GM18499 (cell line): ENCODE measurements around the gene SSRP1.
A peak's percentile ranks its signal among the peaks of the same experiment; 100 is the strongest.

ENCODE experiments used
- ATAC-seq: cut with Tn5 transposase; IDR thresholded peaks from one replicate; pipeline ENCODE4 v1.9.1; 2021; ENCODE audit warnings: moderate number of reproducible peaks; ENCODE audit not compliant: insufficient read depth, unreplicated experiment

SSRP1 gene

DNA sequence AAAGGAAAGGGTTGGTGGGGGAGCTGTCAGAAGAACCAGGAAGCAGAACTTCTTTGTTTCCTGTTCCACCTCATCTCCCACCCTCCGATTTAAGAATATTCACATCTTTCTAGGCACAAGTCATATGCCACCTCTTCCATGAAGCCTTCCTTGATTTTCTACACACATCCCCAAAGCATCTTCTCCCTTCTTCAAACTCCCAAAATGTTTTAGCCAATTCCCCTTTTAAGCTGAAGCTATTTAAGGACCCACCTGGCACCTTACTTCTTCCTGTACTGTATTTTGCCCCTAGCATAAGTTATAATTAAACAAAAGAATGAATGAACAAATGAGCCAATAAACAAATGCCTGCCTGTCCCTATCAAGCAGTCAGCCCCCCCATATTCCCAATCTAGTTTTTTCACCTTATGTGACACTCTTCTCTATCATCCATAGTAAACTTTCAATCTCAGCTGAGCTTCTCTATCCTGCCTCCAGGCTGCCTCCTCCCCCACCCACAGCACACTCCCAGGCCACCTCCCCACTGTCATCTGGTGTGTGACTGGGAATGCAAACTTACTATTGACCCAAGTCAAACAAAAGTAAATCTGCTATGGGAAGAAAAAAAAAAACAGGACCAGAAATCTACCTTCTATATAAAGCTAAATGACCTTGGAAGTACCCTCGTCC is 14.8 kb downstream of the SSRP1 start:
- no peak for ATAC-seq

- no peak for ATAC-seq
Measured at GRCh38 chr11:57320067-57320718, 15.5 kb downstream of the SSRP1 start.

DNA sequence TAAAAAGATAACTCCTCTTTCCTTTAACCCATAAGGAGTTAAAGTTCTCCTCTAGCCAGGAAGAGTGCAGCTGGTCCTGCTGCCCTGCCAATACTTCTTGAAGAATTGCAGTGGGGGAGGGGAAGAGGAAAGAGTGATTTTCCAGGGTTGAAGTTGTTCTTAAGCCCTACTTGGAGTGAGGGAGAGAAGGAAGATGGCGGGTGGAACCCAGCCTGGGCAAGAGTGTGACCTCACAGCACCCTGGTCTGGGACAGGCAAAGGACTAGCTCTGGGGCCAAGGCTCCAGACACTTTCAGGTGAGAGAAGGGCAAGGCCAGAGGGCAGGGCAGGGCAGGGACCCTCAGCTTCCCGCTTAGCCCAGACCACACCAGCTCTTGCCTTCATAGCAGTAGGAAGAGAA is 17.5 kb downstream of the SSRP1 start:
- ATAC-seq = no peak

DNA sequence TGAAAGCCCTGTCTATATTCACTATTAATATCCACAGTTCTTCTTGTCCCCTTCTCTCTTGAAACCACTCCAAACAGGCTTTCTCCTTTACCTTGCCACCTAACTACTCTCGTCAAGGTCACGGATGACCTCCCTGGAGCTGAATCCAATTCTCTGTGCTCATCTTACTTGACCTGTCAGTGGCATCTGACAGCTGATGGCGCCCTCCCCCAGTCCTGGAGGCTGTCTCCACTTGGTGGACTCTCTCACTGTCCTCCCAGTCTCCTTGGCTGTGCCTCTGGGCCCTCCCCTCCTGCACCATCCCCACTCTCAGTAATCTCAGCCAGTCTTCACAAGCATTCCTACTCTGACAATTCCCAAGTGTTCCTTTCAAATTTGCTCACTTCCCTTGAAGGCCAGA is 19.7 kb downstream of the SSRP1 start:
- ATAC-seq = no peak

DNA sequence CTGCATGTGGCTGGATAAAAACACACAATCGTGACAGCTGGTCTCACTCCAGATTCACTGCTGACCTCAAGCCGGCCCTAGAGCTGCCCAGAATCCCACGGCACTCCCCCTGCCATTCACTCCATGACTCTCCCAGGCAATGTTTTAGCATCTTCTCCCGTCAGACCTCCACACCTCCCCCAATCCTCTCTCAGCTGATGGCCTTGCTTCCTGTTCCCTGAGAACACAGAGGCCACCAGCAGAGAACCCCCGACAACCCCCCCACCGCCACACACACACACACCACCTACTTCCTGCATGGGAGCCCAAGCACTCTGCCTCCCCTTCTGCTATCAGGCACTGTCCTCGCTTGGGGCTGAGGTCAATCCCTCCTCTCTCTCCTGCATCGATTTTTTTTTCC is 20.2 kb downstream of the SSRP1 start:
- ATAC-seq = no peak

GRCh38 chr11:57314221-57314973 is 21.3 kb downstream of the SSRP1 start:
- ATAC-seq = no peak

DNA sequence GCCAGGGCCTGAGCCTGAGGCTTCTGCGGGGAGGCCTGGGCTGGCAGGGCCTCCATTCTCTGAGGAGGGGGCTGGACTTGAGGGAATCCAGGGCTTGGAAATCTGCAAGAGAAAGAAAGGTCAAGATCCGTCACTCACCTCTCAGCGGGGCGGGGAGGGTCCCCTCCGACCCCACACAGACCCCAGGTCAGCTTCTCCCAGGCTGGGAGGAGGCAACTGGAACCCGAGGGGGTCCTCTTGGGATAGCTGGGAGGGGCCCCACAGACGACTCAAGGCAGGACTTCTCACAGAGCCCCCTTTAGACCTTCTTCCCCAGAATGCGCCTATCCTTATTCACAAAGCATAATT is 21.9 kb downstream of the SSRP1 start:
- no peak for ATAC-seq

GRCh38 chr11:57313071-57313787 is 22.5 kb downstream of the SSRP1 start:
- no peak for ATAC-seq

DNA sequence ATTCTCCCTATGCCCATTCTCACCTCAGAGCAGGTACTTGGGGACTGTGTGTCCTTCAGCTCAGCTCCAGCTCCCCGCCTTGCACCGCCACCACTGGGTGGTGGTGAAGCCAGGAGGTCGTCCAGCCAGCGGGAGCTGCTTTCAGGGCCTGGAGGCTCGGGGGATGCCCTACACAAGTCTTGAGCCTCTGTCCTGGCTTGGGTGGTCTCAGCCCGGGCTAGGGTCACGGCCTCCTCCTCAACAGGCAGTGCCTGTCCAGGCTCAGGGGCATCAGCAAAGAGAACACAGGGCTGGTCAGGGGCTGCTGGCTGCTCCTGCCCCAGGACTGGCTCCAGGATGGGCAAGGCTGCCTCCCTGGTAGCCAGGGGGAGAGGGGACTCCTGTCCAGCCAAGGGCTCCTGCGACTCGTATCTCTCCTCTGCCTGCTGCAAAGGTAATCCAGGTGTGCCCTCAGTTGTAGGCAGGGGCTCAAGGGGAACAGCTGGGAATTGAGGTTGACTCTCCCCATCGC is 23.1 kb downstream of the SSRP1 start:
- ATAC-seq = no peak

- ATAC-seq = peak; percentile 99
Measured at GRCh38 chr11:57311109-57311936, 24.4 kb downstream of the SSRP1 start.

GRCh38 chr11:57310630-57311086 is 25.0 kb downstream of the SSRP1 start:
- no peak for ATAC-seq

DNA sequence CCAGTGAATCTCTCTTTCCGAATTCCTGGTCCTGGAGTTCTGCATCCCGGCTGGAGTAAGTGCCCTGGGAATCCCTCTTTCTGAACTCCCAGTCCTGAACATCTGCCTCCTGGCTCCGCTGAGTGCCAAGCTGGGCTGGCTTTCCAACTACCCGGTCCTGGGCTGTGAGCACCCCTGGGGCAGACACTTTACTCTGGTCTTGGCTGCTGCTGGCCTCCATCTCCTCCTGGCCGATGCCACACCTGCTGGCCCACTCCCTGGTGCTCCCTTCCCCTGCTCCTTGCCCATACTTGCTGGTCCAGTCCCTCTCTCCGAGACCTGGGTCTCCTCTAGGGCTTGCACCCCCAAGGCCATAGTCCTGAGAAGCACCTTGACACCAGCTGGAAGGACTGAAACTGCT is 25.6 kb downstream of the SSRP1 start:
- no peak for ATAC-seq

- ATAC-seq = no peak
Measured at GRCh38 chr11:57309106-57310059, 26.3 kb downstream of the SSRP1 start.

- no peak for ATAC-seq
Measured at GRCh38 chr11:57308426-57309060, 27.1 kb downstream of the SSRP1 start.

DNA sequence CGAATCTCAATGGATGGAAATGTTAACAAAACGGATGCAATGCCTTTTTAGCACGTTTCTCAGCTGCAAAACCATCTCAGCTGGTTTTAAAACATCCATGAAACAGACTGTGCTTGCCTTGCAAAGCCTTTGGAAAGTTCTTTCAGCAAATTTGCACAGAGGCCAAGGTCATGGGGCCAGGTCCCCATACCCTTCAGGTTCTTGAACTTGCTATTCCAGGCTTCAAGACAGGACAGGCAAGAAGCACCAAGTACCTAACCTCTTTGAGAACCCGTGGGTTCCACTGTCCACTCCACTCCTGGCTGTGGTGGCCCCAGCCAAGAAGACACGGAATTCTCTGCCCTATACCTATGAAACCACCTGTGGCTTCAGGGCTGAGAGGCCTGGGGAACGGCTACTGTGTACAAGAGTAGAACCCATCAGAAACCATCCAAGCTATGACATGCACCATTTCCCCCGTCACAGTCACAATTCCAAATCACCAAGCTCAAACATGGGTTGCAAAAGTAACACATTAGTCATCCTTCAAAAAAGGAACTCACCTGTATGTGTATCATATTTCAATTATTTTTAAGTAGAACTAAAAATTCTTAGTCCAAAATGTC is 27.9 kb downstream of the SSRP1 start:
- no peak for ATAC-seq

- ATAC-seq = no peak
Measured at GRCh38 chr11:57306940-57307565, 28.6 kb downstream of the SSRP1 start.

GRCh38 chr11:57306161-57306876 is 29.4 kb downstream of the SSRP1 start:
- ATAC-seq = no peak
